HG02588 (cell line): ENCODE measurements around the gene SMIM14.
"Not testable (repeated sequence)": the region's sequence is repeated elsewhere in the genome, so short reads cannot be mapped to it uniquely, and the experiment has no call there.

ENCODE experiments used
- ATAC-seq: cut with Tn5 transposase; IDR thresholded peaks from one replicate; pipeline ENCODE4 v1.9.1; 2021; ENCODE audit warnings: mild to moderate bottlenecking, moderate library complexity; ENCODE audit not compliant: unreplicated experiment

The SMIM14 gene

GRCh38 chr4:39648827-39649558 is 10.3 kb upstream of the SMIM14 start:
- ATAC-seq: no peak

GRCh38 chr4:39648213-39648612 is 9.5 kb upstream of the SMIM14 start:
- ATAC-seq: no peak

- ATAC-seq: no peak
Observed at GRCh38 chr4:39642885-39643552, 4.4 kb upstream of the SMIM14 start.

- ATAC-seq: no peak
Observed at GRCh38 chr4:39641451-39641850, 2.8 kb upstream of the SMIM14 start.

- ATAC-seq: no peak
Observed at GRCh38 chr4:39637586-39638353, 895 bp downstream of the SMIM14 start.

DNA sequence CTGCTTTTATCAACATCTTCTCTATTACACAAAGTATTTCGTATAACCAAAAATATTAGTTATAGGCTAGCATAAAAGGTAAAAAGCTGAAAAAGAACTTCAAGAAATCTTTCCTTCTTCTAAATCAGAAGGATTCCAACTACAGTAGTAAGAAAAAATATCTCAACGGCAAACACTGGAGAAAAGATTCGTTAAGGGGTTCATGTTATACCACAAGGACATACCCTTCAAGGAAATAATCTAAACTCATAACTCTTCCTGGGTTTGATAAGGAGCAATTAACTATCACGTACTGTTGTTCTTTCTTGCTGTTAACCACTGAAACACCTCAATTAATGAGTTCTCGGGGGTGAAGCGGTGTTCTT is 1.5 kb downstream of the SMIM14 start:
- ATAC-seq: no peak

GRCh38 chr4:39636531-39637184 is 2.0 kb downstream of the SMIM14 start:
- no peak for ATAC-seq

GRCh38 chr4:39635023-39635422 is 3.6 kb downstream of the SMIM14 start:
- no peak for ATAC-seq

GRCh38 chr4:39631700-39632079 is 7.0 kb downstream of the SMIM14 start:
- peak; percentile 61 for ATAC-seq

- ATAC-seq: no peak
Observed at GRCh38 chr4:39627413-39627812, 11.3 kb downstream of the SMIM14 start.

GRCh38 chr4:39626913-39627312 is 11.8 kb downstream of the SMIM14 start:
- ATAC-seq: no peak

GRCh38 chr4:39626261-39626660 is 12.4 kb downstream of the SMIM14 start:
- ATAC-seq: peak; percentile 62

DNA sequence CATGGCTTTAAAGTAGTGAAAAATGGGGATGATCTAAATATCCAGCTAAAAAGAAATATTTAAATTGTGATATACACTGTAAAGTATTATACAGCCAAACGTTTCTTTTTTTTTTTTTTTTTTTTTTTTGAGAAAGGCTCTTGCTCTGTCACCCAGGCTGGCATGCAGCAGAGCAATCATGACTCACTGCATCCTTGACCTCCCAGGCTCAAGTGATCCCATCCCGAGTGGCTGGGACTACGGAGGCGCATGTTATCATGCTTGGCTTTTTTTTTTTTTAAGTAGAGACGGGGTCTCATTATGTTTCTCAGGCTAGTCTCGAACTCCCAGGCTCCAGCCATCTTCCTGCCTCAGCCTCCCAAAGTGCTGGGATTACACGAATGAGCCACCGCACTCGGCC is 17.1 kb downstream of the SMIM14 start:
- ATAC-seq: no peak

GRCh38 chr4:39620551-39621313 is 17.9 kb downstream of the SMIM14 start:
- no peak for ATAC-seq

GRCh38 chr4:39617534-39617933 is 21.1 kb downstream of the SMIM14 start:
- no peak for ATAC-seq

- no peak for ATAC-seq
Observed at GRCh38 chr4:39616651-39617050, 22.0 kb downstream of the SMIM14 start.

GRCh38 chr4:39616112-39616511 is 22.6 kb downstream of the SMIM14 start:
- not testable (repeated sequence) for ATAC-seq

- ATAC-seq: no peak
Observed at GRCh38 chr4:39614487-39615162, 24.0 kb downstream of the SMIM14 start.

- ATAC-seq: no peak
Observed at GRCh38 chr4:39613093-39613656, 25.5 kb downstream of the SMIM14 start.

DNA sequence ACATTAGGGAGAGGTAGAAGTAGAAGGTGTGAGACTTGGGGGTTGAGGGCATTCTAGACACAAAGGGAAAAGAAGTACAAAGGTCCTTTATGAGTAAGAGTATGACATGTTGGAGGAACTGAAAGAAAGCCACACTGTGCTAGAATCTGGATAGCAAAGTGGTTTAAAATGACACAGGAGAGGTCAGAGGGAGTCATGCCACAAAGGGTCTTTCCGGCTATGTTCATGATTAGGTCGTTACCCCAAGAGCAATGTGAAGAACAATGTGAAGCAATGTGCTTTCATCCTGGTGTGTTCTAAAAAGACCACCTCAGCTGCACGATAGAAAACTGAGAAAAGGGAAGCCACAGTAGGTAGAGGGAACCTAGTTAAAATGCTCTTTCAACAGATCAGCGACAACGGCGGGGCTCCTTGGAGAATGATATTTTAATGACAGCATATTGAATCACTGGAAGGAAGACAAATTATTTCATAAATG is 29.2 kb downstream of the SMIM14 start:
- ATAC-seq: peak; percentile 94
